A673 (cell line): ENCODE data around the gene TEX2. TPM values are rescaled to one million over a fixed set of nuclear protein-coding genes. Genes with fewer than 3 reads are reported as not detected.
A peak's percentile ranks its signal among the peaks of the same experiment; 100 is the strongest.

ENCODE experiments used
- Bru-seq: library from RNA; stranded (reverse); fragments of 400-500 nt; gene quantifications from one replicate; lab custom pipeline; 2021; lab: Mats Ljungman, UMichigan
- BruChase-seq, 2 experiments: library from RNA; stranded (reverse); fragments of 400-500 nt; gene quantifications; one replicate each; lab custom pipeline; 2021; lab: Mats Ljungman, UMichigan
- BruUV-seq: library from RNA; stranded (reverse); fragments of 400-500 nt; replicated peaks from 2 replicates; lab custom pipeline; 2021; lab: Mats Ljungman, UMichigan
- CTCF ChIA-PET: fragments of 300-600 bp; sonication (Branson Sonifier 250); formaldehyde crosslinking; loops from one replicate; lab custom pipeline; 2022; ENCODE audit warnings: antibody characterized with exemption; lab: Charles Lee
- POLR2A ChIA-PET: fragments of 300-600 bp; sonication (Branson Sonifier 250); formaldehyde crosslinking; loops from one replicate; lab custom pipeline; 2022; ENCODE audit warnings: antibody characterized with exemption; ENCODE audit not compliant: low non-redundant PET; lab: Charles Lee
- DNase-seq: peaks from one replicate; pipeline ENCODE4 v3.0.0-alpha.2; 2015; ENCODE audit warnings: low spot score
- H3K27ac ChIP-seq: fragments of 200-600 bp; sonication (generic); 2 replicates; pipeline ENCODE4 v1.5.1; 2016; ENCODE audit warnings: mixed run types, low read depth, mild to moderate bottlenecking, mixed read lengths, antibody characterized with exemption, low read length; ENCODE audit not compliant: poor library complexity, severe bottlenecking
- H3K27me3 ChIP-seq: fragments of 200-600 bp; sonication (generic); replicated peaks from 2 replicates; pipeline ENCODE4 v1.6.1; 2017; ENCODE audit warnings: mixed run types, low read depth, mild to moderate bottlenecking, mixed read lengths, antibody characterized with exemption, low read length; ENCODE audit not compliant: insufficient read depth, poor library complexity
- H3K36me3 ChIP-seq: fragments of 200-600 bp; sonication (generic); 2 replicates; pipeline ENCODE4 v1.6.1; 2016; ENCODE audit warnings: mixed run types, mild to moderate bottlenecking, mixed read lengths, antibody characterized with exemption, low read length; ENCODE audit not compliant: insufficient read depth, poor library complexity, severe bottlenecking
- H3K4me1 ChIP-seq: fragments of 200-600 bp; sonication (generic); 2 replicates; pipeline ENCODE4 v1.6.1; 2017; ENCODE audit warnings: mixed run types, mild to moderate bottlenecking, mixed read lengths, antibody characterized with exemption, low read length; ENCODE audit not compliant: insufficient read depth, poor library complexity, severe bottlenecking
- H3K4me3 ChIP-seq: fragments of 200-600 bp; sonication (generic); 2 replicates; pipeline ENCODE4 v1.5.1; 2016; ENCODE audit warnings: low read depth, mixed run types, mild to moderate bottlenecking, mixed read lengths, low read length; ENCODE audit not compliant: poor library complexity, severe bottlenecking
- H3K9me3 ChIP-seq: fragments of 200-600 bp; sonication (generic); 2 replicates; pipeline ENCODE4 v1.6.1; 2016; ENCODE audit warnings: mixed run types, low read depth, mild to moderate bottlenecking, mixed read lengths, antibody characterized with exemption, low read length; ENCODE audit not compliant: poor library complexity, severe bottlenecking
- CTCF ChIP-seq: fragments of 300-800, 200-600 bp; sonication (generic); conservative IDR thresholded peaks from 2 replicates; pipeline ENCODE4 v1.5.1; 2017; ENCODE audit warnings: low read depth, mild to moderate bottlenecking, antibody characterized with exemption, low read length, moderate library complexity, mixed read lengths
- EZH2 ChIP-seq: fragments of 200-600 bp; sonication (generic); IDR thresholded peaks from 2 replicates; pipeline ENCODE4 v1.6.1; 2017; ENCODE audit warnings: borderline replicate concordance, low read depth, mild to moderate bottlenecking, mixed read lengths, antibody characterized with exemption, low read length; ENCODE audit not compliant: poor library complexity, severe bottlenecking
- intact Hi-C: fragments of 100-400 bp; cut with micrococcal nuclease; formaldehyde crosslinking; loops from one replicate; pipeline ENCODE4 v1.10.0; 2022; ENCODE audit not compliant: unreplicated experiment
- long read RNA-seq: library from polyadenylated mRNA; stranded (forward); transcript quantifications from one replicate; pipeline ENCODE4 v2.0.0, GENCODE V29; 2022
- total RNA-seq: library from RNA; stranded (reverse); gene quantifications from 2 replicates; pipeline ENCODE4 v1.2.3, GENCODE V29; 2021

TEX2 gene
- 16.1 and 17.5 TPM in 2 replicates for total RNA-seq
- Bru-seq, nascent RNA = percentile 59 among the genes with signal in this experiment
- percentile 57 among the genes with signal in this experiment for BruChase-seq, experiment 1, labeled RNA remaining after a 2-hour chase
- BruChase-seq, experiment 2, labeled RNA remaining after a 6-hour chase = percentile 58 among the genes with signal in this experiment
- long read RNA-seq, full-length matches to known transcripts = 19 of 29 reads
- long read RNA-seq, partial matches to known transcripts = 6 of 29 reads
- long read RNA-seq, other reads (novel, unspliced or antisense) = 4 of 29 reads

GRCh38 chr17:64263000-64263766 is at the start of gene TEX2:
TSS of gene TEX2 (minus strand) at chr17:64263260. CDS start at chr17:64214217, 49,043 bp downstream.
- peak within 1 kb of the TSS; percentile 80 for H3K4me3 ChIP-seq
- DNase-seq = peak; percentile 95
- no peaks in the 10 kb centered on the region for H3K9me3 ChIP-seq
- H3K4me1 ChIP-seq = peaks cover 11% of the 10 kb centered on the region
- CTCF ChIA-PET = interaction anchor here (0.6 kb wide), 1 partner anchor 19 kb away, joined by 3 read pairs; no protein-coding TSS in a partner anchor
- no TSS peak for BruUV-seq
- peak within 1 kb of the TSS; percentile 64 for H3K27ac ChIP-seq
- TF ChIP-seq CTCF (no peak), EZH2 (no peak)
- H3K36me3 ChIP-seq = no peaks in the 10 kb centered on the region
- POLR2A ChIA-PET = no interaction called here
- peaks cover 3% of the 10 kb centered on the region for H3K27me3 ChIP-seq
- intact Hi-C loops = loop anchor here (5.0 kb wide), 1 partner anchor 116 kb away; no protein-coding TSS in a partner anchor

GRCh38 chr17:64309710-64310109 is 46.6 kb upstream of the TEX2 start:
- intact Hi-C loops = no loop called here
- Histone ChIP-seq H3K27ac (no peak overlapping the region), H3K27me3 (no peaks in the 10 kb centered on the region), H3K9me3 (no peaks in the 10 kb centered on the region), H3K4me1 (no peaks in the 10 kb centered on the region), H3K36me3 (no peaks in the 10 kb centered on the region), H3K4me3 (no peak overlapping the region)
- ChIA-PET POLR2A (no interaction called here), CTCF (no interaction called here)
- no peak for TF ChIP-seq EZH2
- TF ChIP-seq CTCF = no peak
- no TSS peak for BruUV-seq
- DNase-seq = no peak

- ChIA-PET POLR2A (no interaction called here), CTCF (interaction anchor here (0.6 kb wide), 1 partner anchor 166 kb away, joined by 8 read pairs; no protein-coding TSS in a partner anchor)
- no TSS peak for BruUV-seq
- no peak for DNase-seq
- Histone ChIP-seq H3K27ac (no peak overlapping the region), H3K27me3 (no peaks in the 10 kb centered on the region), H3K9me3 (no peaks in the 10 kb centered on the region), H3K36me3 (no peaks in the 10 kb centered on the region), H3K4me3 (no peak overlapping the region), H3K4me1 (no peaks in the 10 kb centered on the region)
- TF ChIP-seq EZH2 (no peak), CTCF (no peak)
- intact Hi-C loops = no loop called here
Observed at GRCh38 chr17:64309021-64309420, 46.0 kb upstream of the TEX2 start.
